ENCODE results near the gene IRF2.

- TF ChIP-seq EP300 (IDR thresholded peaks at IDR 0.05) (no peak), CTCF (IDR thresholded peaks at IDR 0.05) (no peak), POLR2A (IDR thresholded peaks at IDR 0.05) (no peak)
Observed at GRCh38 chr4:184383497-184384055, 90.8 kb downstream of the IRF2 start.

Data from ovary (tissue), 3 donors.